ENCODE results near the gene REXO1. TPM values are rescaled to one million over a fixed set of nuclear protein-coding genes. Genes with fewer than 3 reads are reported as not detected.

Gene REXO1
- polyA plus RNA-seq, 2 of the 4 experiments (the other 2 are of a cell fraction): 5.6 to 13.8 TPM

GRCh38 chr19:1865172-1866010 lies 17.1 kb upstream of the REXO1 start:
- Histone ChIP-seq H3K9me3 (no peaks in the 10 kb centered on the region), H3K4me3 (peak overlapping the region; percentile 68), H3K4me2 (peak overlapping the region; percentile 78), H3K27ac (peak overlapping the region; percentile 99 to 100), H3K4me1 (peaks cover 14% of the 10 kb centered on the region)
- DNase-seq (ENCODE audit: low read depth in 1 of 2, low spot score in 1 of 2) (no peak), FAIRE-seq (no peak), ATAC-seq (no peak)
- ChIA-PET CTCF (interaction anchor here (0.8 to 2.5 kb wide), 7 partner anchors 10 to 64 kb away, joined by 3 to 10 read pairs (median 4); partner anchors contain the start of gene ABHD17A), POLR2A (interaction anchor here (0.7 to 1.4 kb wide), 5 partner anchors 10 to 32 kb away, joined by 3 to 5 read pairs (median 3); no protein-coding TSS in a partner anchor)
- TF ChIP-seq JUN (IDR thresholded peaks at IDR 0.05): no peak
- TF ChIP-seq NR3C1 (IDR thresholded peaks at IDR 0.05): no peak
- TF ChIP-seq SREBF2 (IDR thresholded peaks at IDR 0.05): no peak
- TF ChIP-seq HOXB13 (CRISPR knock-in tag; IDR thresholded peaks at IDR 0.05; ENCODE audit: low read depth): no peak
- no peak for TF ChIP-seq ATOH8 (CRISPR knock-in tag; IDR thresholded peaks at IDR 0.05; ENCODE audit: low read depth)
- no peak for TF ChIP-seq CTCF (IDR thresholded peaks at IDR 0.05)
- no peak for TF ChIP-seq CHD2 (IDR thresholded peaks at IDR 0.05; ENCODE audit: low read length, partially characterized antibody)
- no peak for TF ChIP-seq EP300 (IDR thresholded peaks at IDR 0.05)
- no peak for TF ChIP-seq RCOR1 (IDR thresholded peaks at IDR 0.05; ENCODE audit: low read depth, low read length)
- TF ChIP-seq FOSB (CRISPR knock-in tag; IDR thresholded peaks at IDR 0.05): no peak
- TF ChIP-seq PHF8 (IDR thresholded peaks at IDR 0.05; ENCODE audit: borderline replicate concordance, low read depth): no peak
- TF ChIP-seq KDM1A (IDR thresholded peaks at IDR 0.05; ENCODE audit: low read depth): no peak
- no peak for TF ChIP-seq MYC (IDR thresholded peaks at IDR 0.05; ENCODE audit: borderline replicate concordance, low read length)
- WGBS (ENCODE audit: missing lambda C conversion rate): 80% methylated on average over 8 of the region's 17 CpGs

GRCh38 chr19:1864480-1865171 lies 16.3 kb upstream of the REXO1 start:
- H3K4me3 ChIP-seq: peak overlapping the region; percentile 68
- peak; percentile 51; the same call in 1 of the 2 replicates for TF ChIP-seq PHF8 (IDR thresholded peaks at IDR 0.05; ENCODE audit: borderline replicate concordance, low read depth)
- TF ChIP-seq CEBPB (IDR thresholded peaks at IDR 0.05): no peak
- peak in 1 of 2 experiments; percentile 27; a peak in 3 of 5 replicates for TF ChIP-seq JUN (IDR thresholded peaks at IDR 0.05)
- peak; percentile 43 for TF ChIP-seq CTCF (IDR thresholded peaks at IDR 0.05)
- TF ChIP-seq POLR2A (IDR thresholded peaks at IDR 0.05; ENCODE audit: low read length): peak; percentile 11
- no peak for TF ChIP-seq MAX (IDR thresholded peaks at IDR 0.05)
- no peak for TF ChIP-seq E2F6 (IDR thresholded peaks at IDR 0.05; ENCODE audit: borderline replicate concordance, low read depth)
- TF ChIP-seq HOXB5 (CRISPR knock-in tag; IDR thresholded peaks at IDR 0.05): 0 out of 2 replicates have a peak, but pooled peaks have one; percentile 17
- no peak for TF ChIP-seq KDM5A (IDR thresholded peaks at IDR 0.05)
- TF ChIP-seq HOXB13 (CRISPR knock-in tag; IDR thresholded peaks at IDR 0.05; ENCODE audit: low read depth): no peak
- peak overlapping the region; percentile 78 for H3K4me2 ChIP-seq
- peak overlapping the region; percentile 99 to 100 for H3K27ac ChIP-seq
- H3K4me1 ChIP-seq: peaks cover 21% of the 10 kb centered on the region
- ATAC-seq (peak; percentile 45 to 83), DNase-seq (ENCODE audit: low read depth in 1 of 2, low spot score in 1 of 2) (peak in 1 of 2 experiments; percentile 72), FAIRE-seq (no peak)
- 3% methylated on average over 6 of the region's 52 CpGs for WGBS (ENCODE audit: missing lambda C conversion rate)
- ChIA-PET POLR2A (interaction anchor here (0.6 to 1.4 kb wide), 4 partner anchors 9 to 33 kb away, joined by 3 to 5 read pairs (median 4); no protein-coding TSS in a partner anchor), CTCF (interaction anchor here (0.7 to 1.8 kb wide), 8 partner anchors 9 to 65 kb away, joined by 3 to 10 read pairs (median 4); partner anchors contain the start of gene ABHD17A)
- no peaks in the 10 kb centered on the region for H3K9me3 ChIP-seq

Measured in A549 (cell line).